Fibroblast of villous mesenchyme (primary cell): ENCODE measurements around the gene WNK1. TPM values are rescaled to one million over a fixed set of nuclear protein-coding genes. Genes with fewer than 3 reads are reported as not detected.
"Not testable (repeated sequence)": the region's sequence is repeated elsewhere in the genome, so short reads cannot be mapped to it uniquely, and the experiment has no call there.

ENCODE experiments used
- DNase-seq: peaks from one replicate; pipeline ENCODE4 v3.0.0-alpha.2; 2010; ENCODE audit warnings: low read depth
- H3K4me3 ChIP-seq: 2 replicates; pipeline ENCODE4 v1.5.1; 2011; ENCODE audit warnings: low read depth, mild to moderate bottlenecking, low read length
- total RNA-seq: library from RNA; depleted of rRNA; stranded (reverse); fragments of >200 nt; gene quantifications from 2 replicates; pipeline ENCODE4 v1.2.3, GENCODE V29; 2012
- TF ChIP-seq, protein P1 (sequence below): IDR thresholded peaks from 2 replicates; pipeline ENCODE4 v1.5.1; 2012; ENCODE audit warnings: low read depth, mild to moderate bottlenecking, low read length; ENCODE audit not compliant: insufficient read depth

WNK1 gene
- total RNA-seq, 1 donor, result 92.4 TPM

DNA sequence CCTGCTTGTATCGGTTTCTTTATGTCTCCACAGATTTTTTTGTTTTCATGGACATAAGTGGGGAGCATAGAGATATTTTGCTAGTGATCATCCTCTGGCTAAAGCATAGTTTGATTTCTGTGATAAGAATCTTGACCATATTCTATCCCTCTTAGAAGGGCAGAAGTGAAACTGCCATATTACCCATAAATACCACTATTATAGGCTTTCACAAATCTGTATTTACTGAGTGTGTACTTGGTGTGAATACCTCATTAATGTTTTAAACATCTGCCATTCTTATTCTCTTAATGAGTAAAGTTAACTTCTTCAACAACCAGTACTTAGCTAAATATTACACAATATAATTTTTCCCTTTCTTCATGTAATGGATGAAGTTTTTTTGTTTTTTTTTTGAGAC, 16.1 kb downstream of the WNK1 start:
- no peak overlapping the region for H3K4me3 ChIP-seq
- DNase-seq, result no peak
- TF ChIP-seq, protein P1, sequence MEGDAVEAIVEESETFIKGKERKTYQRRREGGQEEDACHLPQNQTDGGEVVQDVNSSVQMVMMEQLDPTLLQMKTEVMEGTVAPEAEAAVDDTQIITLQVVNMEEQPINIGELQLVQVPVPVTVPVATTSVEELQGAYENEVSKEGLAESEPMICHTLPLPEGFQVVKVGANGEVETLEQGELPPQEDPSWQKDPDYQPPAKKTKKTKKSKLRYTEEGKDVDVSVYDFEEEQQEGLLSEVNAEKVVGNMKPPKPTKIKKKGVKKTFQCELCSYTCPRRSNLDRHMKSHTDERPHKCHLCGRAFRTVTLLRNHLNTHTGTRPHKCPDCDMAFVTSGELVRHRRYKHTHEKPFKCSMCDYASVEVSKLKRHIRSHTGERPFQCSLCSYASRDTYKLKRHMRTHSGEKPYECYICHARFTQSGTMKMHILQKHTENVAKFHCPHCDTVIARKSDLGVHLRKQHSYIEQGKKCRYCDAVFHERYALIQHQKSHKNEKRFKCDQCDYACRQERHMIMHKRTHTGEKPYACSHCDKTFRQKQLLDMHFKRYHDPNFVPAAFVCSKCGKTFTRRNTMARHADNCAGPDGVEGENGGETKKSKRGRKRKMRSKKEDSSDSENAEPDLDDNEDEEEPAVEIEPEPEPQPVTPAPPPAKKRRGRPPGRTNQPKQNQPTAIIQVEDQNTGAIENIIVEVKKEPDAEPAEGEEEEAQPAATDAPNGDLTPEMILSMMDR, result no peak

DNA sequence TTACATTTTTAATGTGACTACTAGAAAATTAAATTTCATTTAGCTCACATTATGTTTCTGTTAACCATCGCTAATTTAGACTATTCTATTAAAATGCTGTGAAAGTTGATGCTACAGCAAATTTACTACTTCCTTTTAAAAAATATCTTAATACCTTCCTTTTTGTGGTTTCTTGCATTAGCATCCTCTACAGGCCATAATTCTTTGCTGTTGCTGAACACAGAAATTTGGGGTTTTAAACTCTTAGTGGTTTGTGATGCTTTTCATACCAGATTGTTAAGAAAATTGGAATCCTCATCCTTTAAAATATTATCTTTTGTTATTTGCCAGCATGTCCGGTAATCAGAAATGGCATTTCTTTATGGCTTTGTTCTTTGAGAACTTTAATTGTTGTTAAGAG, 18.1 kb downstream of the WNK1 start:
- TF ChIP-seq, protein P1, result no peak
- H3K4me3 ChIP-seq, result no peak overlapping the region
- DNase-seq, result no peak

DNA sequence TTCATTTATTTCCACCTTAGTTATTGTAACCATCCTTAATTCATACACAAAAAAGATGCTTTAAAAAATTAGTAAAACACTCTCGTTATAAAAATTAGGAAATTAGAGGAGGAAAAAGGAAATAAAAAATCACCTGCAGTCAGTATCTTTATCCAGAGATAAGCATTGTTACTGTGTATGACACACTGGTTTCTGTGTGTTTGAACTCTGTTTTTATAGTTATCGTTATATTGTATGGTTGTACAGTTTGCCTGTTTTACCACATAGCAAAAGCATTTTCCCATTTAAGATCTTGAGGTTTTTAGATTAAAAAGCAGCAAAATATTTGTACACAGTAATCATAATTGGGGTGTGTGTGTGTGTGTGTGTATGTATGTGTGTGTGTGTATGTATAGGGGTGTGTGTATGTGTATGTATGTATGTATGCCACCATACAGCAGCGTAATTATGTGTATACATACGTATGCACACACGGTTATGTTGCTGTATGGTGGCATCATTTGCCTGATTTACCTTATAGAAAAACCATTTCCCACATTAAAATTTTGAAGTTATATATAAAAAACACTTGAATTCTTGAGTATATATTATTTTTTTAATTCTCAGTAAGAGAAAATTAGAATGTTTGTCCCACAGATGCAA, 19.8 kb downstream of the WNK1 start:
- no peak overlapping the region for H3K4me3 ChIP-seq
- DNase-seq, result no peak
- TF ChIP-seq, protein P1, result no peak

DNA sequence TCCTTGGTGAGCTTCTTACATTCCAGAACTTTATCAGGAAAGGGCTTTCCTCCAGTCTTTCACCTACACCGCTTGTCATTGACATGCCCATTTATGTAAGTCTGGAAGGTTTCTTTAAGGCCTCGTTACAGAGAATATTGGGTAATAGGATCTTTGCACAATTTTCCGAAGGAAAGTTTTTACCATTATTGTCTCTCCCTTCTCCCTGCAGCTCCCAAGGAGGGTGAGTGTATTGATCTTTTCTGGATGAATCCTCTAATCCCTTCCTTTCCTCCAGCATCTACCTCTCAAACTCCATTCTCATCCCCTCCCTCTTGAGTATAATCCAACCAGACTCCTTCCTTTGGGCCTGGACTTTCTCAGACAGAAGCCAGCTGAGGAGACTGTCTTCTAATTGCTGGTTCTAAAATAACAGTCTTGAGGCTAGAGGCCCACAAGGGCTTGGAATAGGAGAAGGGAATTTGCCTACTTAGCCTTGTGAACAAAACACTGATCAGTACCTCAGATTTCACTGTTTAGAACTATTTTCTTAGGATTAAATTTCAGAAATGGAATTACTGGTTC, 21.8 kb downstream of the WNK1 start:
- H3K4me3 ChIP-seq, result no peak overlapping the region
- peak; percentile 57 for DNase-seq
- TF ChIP-seq, protein P1, result no peak

DNA sequence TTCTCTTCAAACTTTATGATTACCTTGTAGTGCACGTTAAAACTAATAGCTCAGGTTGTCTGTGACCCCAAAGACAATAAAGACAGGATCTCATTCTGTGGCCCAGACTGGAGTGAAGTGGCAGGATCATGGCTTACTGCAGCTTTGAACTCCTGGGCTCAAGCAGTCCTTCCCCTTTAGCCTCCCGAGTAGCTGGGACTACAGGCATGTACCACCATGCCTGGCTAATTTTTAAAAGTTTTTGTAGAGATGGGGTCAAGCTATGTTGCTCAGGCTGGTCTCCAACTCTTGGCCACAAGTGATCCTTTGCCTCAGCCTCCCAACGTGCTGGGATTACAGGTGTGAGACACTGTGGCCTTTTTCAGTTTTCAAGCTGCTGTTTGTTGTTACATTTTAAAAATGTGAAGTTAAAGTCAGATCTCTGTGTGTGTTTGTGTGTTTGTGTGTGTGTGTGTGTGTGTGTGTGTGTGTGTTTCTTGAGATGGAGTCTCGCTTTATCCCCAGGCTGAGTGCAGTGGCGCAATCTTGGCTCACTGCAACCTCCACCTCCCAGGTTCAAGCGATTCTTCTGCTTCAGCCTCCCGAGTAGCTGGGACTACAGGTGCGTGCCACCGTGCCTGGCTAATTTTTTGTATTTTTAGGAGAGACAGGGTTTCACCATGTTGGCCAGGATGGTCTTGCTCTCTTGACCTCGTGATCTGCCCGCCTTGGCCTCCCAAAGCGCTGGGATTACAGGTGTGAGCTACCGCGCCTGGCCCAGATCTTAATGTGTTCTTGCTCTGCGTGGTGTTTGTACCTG, 23.8 kb downstream of the WNK1 start:
- not testable (repeated sequence) for H3K4me3 ChIP-seq

DNA sequence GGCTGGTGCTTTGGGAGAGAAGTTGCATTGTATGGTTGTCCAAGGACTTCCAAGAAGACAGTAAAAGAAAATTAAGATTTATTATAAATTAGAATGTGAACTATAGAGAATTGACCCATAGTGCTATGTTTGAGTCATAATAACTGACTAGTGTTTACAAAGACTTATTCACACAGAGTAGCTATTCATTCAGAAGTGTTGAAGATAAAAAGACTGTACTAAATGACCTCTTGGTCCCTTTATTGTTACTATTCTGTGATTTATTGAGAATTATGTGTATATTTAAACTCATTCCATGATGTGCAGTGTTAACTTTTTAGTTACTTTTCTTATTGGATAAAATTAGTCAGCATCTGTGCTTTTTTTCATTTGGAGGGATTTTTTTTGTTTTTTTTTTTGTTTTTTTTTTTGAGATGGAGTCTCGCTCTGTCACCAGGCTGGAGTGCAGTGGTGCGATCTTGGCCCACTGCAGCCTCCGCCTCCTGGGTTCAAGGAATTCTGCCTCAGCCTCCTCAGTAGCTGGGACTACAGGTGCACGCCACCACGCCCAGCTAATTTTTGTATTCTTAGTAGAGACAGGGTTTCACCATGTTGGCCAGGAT, 24.5 kb downstream of the WNK1 start:
- H3K4me3 ChIP-seq, DNase-seq: not testable (repeated sequence)

More for the DNA sequence above, 23.8 kb downstream of the WNK1 start:
- DNase-seq, result not testable (repeated sequence)

DNA sequence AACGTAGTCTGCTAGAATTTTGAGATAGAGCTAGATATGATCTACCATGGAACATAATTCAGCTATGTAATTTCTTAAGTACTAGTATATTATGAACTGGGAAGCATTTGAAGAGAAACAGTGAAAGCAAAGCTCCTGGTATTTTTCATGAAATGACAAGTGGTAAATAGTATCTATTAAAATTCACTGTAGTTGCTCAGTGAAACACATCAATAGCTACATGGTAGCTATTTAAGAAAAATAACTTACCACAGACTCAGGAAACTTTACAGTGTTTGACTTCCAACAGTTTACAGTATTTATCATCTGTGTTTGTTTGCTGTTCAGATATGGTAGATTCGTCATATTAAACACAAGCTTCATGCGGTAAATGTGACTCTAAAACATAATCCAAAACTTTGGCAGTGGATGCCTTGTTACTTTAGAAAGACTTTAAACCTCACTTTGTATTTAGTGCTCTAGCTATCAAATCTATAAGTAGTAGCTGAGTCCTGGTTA, 25.2 kb downstream of the WNK1 start:
- DNase-seq, result no peak
- TF ChIP-seq, protein P1, result no peak
- H3K4me3 ChIP-seq, result no peak overlapping the region
